PC-3 (cell line): Measurements from ENCODE around the gene MGAT2. TPM values are rescaled to one million over a fixed set of nuclear protein-coding genes. Genes with fewer than 3 reads are reported as not detected.

Source experiments
- ATAC-seq: fragments of 200-7000 bp; cut with Tn5 transposase; 2 replicates; pipeline ENCODE4 v1.9.1; 2020; ENCODE audit warnings: mild to moderate bottlenecking, moderate library complexity
- BruUV-seq: library from RNA; stranded (reverse); fragments of 400-500 nt; replicated peaks from 2 replicates; lab custom pipeline; 2021; lab: Mats Ljungman, UMichigan
- CTCF ChIA-PET: fragments of 300-600 bp; sonication (Branson Sonifier 250); formaldehyde crosslinking; loops from one replicate; lab custom pipeline; 2022; ENCODE audit warnings: antibody characterized with exemption; lab: Charles Lee
- POLR2A ChIA-PET: fragments of 300-600 bp; sonication (Branson Sonifier 250); formaldehyde crosslinking; loops from one replicate; lab custom pipeline; 2022; ENCODE audit warnings: antibody characterized with exemption; ENCODE audit not compliant: unreplicated experiment; lab: Charles Lee
- DNase-seq: peaks from one replicate; pipeline ENCODE4 v3.0.0-alpha.2; 2015
- H2AFZ ChIP-seq: fragments of 300-600 bp; sonication (generic); 2 replicates; pipeline ENCODE4 v1.6.0; 2016; ENCODE audit warnings: antibody characterized with exemption, low read length
- H3F3A ChIP-seq: fragments of 300-600 bp; sonication (generic); one replicate; pipeline ENCODE4 v1.6.0; 2017; ENCODE audit warnings: antibody characterized with exemption, low read length, control low read depth, mild to moderate bottlenecking; ENCODE audit not compliant: unreplicated experiment
- H3K27ac ChIP-seq: fragments of 300-600 bp; sonication (generic); 2 replicates; pipeline ENCODE4 v1.5.1; 2016; ENCODE audit warnings: mild to moderate bottlenecking, low read length
- H3K27me3 ChIP-seq: fragments of 300-600 bp; sonication (generic); 2 replicates; pipeline ENCODE4 v1.6.1; 2016; ENCODE audit warnings: low read length, mixed read lengths
- H3K36me3 ChIP-seq: fragments of 300-600 bp; sonication (generic); 2 replicates; pipeline ENCODE4 v1.6.1; 2016; ENCODE audit warnings: low read depth, mixed run types, low read length, mixed read lengths
- H3K4me1 ChIP-seq: fragments of 300-600 bp; sonication (generic); 2 replicates; pipeline ENCODE4 v1.5.1; 2016; ENCODE audit warnings: low read length; ENCODE audit not compliant: insufficient read depth
- H3K4me2 ChIP-seq: fragments of 300-600 bp; sonication (generic); 2 replicates; pipeline ENCODE4 v1.6.0; 2016; ENCODE audit warnings: low read length
- H3K4me3 ChIP-seq: fragments of 300-600 bp; sonication (generic); 2 replicates; pipeline ENCODE4 v1.5.1; 2016; ENCODE audit warnings: mild to moderate bottlenecking, low read length, mixed read lengths
- H3K79me2 ChIP-seq: fragments of 300-600 bp; sonication (generic); 2 replicates; pipeline ENCODE4 v1.6.1; 2017; ENCODE audit warnings: low read length, mixed read lengths
- H3K9ac ChIP-seq: fragments of 300-600 bp; sonication (generic); 2 replicates; pipeline ENCODE4 v1.6.0; 2016; ENCODE audit warnings: mild to moderate bottlenecking, low read length
- H3K9me2 ChIP-seq: fragments of 300-600 bp; sonication (generic); replicated peaks from 2 replicates; pipeline ENCODE4 v1.6.1; 2016; ENCODE audit warnings: mixed run types, low read length, mixed read lengths
- H3K9me3 ChIP-seq: fragments of 300-600 bp; sonication (generic); 2 replicates; pipeline ENCODE4 v1.6.1; 2016; ENCODE audit warnings: low read length, mixed read lengths
- H4K20me1 ChIP-seq: fragments of 300-600 bp; sonication (generic); 2 replicates; pipeline ENCODE4 v1.6.1; 2016; ENCODE audit warnings: low read length, mixed read lengths
- CTCF ChIP-seq: fragments of 300-600 bp; sonication (generic); conservative IDR thresholded peaks from 2 replicates; pipeline ENCODE4 v1.5.1; 2017; ENCODE audit warnings: antibody characterized with exemption, low read depth, mild to moderate bottlenecking, low read length
- EZH2 ChIP-seq: fragments of 300-600 bp; sonication (generic); IDR thresholded peaks from one replicate; pipeline ENCODE4 v1.6.1; 2017; ENCODE audit warnings: antibody characterized with exemption, mild to moderate bottlenecking, low read length; ENCODE audit not compliant: unreplicated experiment
- EZH2phosphoT487 ChIP-seq: fragments of 300-600 bp; sonication (generic); IDR thresholded peaks from 2 replicates; pipeline ENCODE4 v1.6.1; 2018; ENCODE audit warnings: mild to moderate bottlenecking, antibody characterized with exemption, low read length, borderline replicate concordance
- intact Hi-C: fragments of 100-400 bp; cut with micrococcal nuclease; formaldehyde crosslinking; loops from 2 replicates; pipeline ENCODE4 v1.9.0; 2023
- total RNA-seq: library from RNA; depleted of rRNA; stranded (reverse); fragments of >200 nt; gene quantifications from 2 replicates; pipeline ENCODE4 v1.2.3, GENCODE V29; 2014

The MGAT2 gene
- total RNA-seq, 1 experiment from 2014 or later, result 39.5 TPM

DNA sequence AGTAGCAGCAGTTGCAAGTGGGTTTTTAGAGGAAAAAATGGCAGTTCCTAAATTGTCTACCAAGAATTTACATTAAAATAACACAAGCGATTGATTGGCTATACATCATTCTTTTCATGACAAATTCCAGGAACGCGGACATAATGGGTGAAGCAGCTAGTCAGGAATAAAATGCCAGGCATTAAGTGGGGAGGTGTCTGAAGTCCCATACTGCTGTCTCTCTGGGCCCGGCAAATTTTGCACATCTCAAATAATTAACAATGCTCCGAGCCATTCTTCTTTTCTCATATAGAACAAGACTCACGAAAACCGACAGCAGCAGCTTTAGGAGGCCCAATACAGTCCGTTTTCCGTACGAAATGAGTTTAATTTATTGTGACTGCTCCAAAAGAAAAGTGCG is 869 bp upstream of the MGAT2 start:
- peak overlapping the region; percentile 92 for H3K4me3 ChIP-seq
- BruUV-seq, result TSS peak; percentile 59
- H3K9me2 ChIP-seq, result no peaks in the 10 kb centered on the region
- DNase-seq (no peak), ATAC-seq (no peak)
- CTCF ChIA-PET, result interaction anchor here (1.7 kb wide), 1 partner anchor 14 kb away, joined by 8 read pairs; no protein-coding TSS in a partner anchor
- H3K36me3 ChIP-seq, result peaks cover 18% of the 10 kb centered on the region
- peaks cover 45% of the 10 kb centered on the region for H3K4me1 ChIP-seq
- POLR2A ChIA-PET, result interaction anchor here (0.6 to 1.7 kb wide), 13 partner anchors 9 to 1790 kb away, joined by 3 to 18 read pairs (median 5); partner anchors contain the start of genes LRR1, POLE2 and RPS29
- peak overlapping the region; percentile 85 for H3K27ac ChIP-seq
- H2AFZ ChIP-seq, result no peak overlapping the region
- intact Hi-C loops, result loop anchor here (1.0 to 5.0 kb wide), 3 partner anchors 21 to 73 kb away; partner anchors contain the start of genes KLHDC1, LRR1 and RPS29
- H3K27me3 ChIP-seq, result no peaks in the 10 kb centered on the region
- H3K79me2 ChIP-seq, result peaks cover 78% of the 10 kb centered on the region
- H4K20me1 ChIP-seq, result peaks cover 31% of the 10 kb centered on the region
- H3K9ac ChIP-seq, result peak overlapping the region; percentile 92
- no peaks in the 10 kb centered on the region for H3K9me3 ChIP-seq
- TF ChIP-seq EZH2phosphoT487 (no peak), CTCF (no peak), EZH2 (no peak)
- peak overlapping the region; percentile 96 for H3K4me2 ChIP-seq
- peaks cover 3% of the 10 kb centered on the region for H3F3A ChIP-seq

DNA sequence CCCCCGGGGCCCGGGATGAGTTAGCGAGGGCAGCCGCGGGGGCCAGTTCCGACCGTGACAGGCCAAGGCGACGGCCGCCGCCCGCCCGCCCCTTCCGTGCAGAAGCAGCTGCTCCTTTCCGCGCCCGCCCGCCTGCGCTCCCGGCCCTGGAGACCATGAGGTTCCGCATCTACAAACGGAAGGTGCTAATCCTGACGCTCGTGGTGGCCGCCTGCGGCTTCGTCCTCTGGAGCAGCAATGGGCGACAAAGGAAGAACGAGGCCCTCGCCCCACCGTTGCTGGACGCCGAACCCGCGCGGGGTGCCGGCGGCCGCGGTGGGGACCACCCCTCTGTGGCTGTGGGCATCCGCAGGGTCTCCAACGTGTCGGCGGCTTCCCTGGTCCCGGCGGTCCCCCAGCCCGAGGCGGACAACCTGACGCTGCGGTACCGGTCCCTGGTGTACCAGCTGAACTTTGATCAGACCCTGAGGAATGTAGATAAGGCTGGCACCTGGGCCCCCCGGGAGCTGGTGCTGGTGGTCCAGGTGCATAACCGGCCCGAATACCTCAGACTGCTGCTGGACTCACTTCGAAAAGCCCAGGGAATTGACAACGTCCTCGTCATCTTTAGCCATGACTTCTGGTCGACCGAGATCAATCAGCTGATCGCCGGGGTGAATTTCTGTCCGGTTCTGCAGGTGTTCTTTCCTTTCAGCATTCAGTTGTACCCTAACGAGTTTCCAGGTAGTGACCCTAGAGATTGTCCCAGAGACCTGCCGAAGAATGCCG is 699 bp downstream of the MGAT2 start:
- CTCF ChIA-PET, result interaction anchor here (0.7 to 1.7 kb wide), 3 partner anchors 13 to 160 kb away, joined by 4 to 8 read pairs (median 6); no protein-coding TSS in a partner anchor
- peaks cover 90% of the 10 kb centered on the region for H3K79me2 ChIP-seq
- H2AFZ ChIP-seq, result peak overlapping the region; percentile 72
- peak overlapping the region; percentile 85; the same call in 1 of the 2 replicates for H3K27ac ChIP-seq
- POLR2A ChIA-PET, result interaction anchor here (0.6 to 1.7 kb wide), 6 partner anchors 11 to 150 kb away, joined by 3 to 18 read pairs (median 5); partner anchors contain the start of gene LRR1
- H3K9me2 ChIP-seq, result no peaks in the 10 kb centered on the region
- intact Hi-C loops, result loop anchor here (5.0 kb wide), 1 partner anchor 71 kb away; the partner anchor contains the start of gene KLHDC1
- H3K36me3 ChIP-seq, result peaks cover 15% of the 10 kb centered on the region
- H3K9me3 ChIP-seq, result no peaks in the 10 kb centered on the region
- H4K20me1 ChIP-seq, result peaks cover 31% of the 10 kb centered on the region
- peak overlapping the region; percentile 96 for H3K4me2 ChIP-seq
- peaks cover 8% of the 10 kb centered on the region for H3F3A ChIP-seq
- TF ChIP-seq EZH2, result no peak
- no peak for TF ChIP-seq CTCF
- TF ChIP-seq EZH2phosphoT487, result no peak
- ATAC-seq, result peak; percentile 18
- H3K4me1 ChIP-seq, result peaks cover 45% of the 10 kb centered on the region
- DNase-seq, result peak; percentile 43
- no TSS peak for BruUV-seq
- H3K4me3 ChIP-seq, result peak overlapping the region; percentile 92
- peak overlapping the region; percentile 92 for H3K9ac ChIP-seq
- no peaks in the 10 kb centered on the region for H3K27me3 ChIP-seq
